Gastrocnemius medialis (tissue), 4 donors: ENCODE data around the gene XRCC3.

ENCODE experiments used
- CTCF ChIP-seq, 5 experiments: fragments of 450-650 bp in 3 of 5; fragments of 200-600 bp in 2 of 5; sonication (generic) in 2 of 5; IDR thresholded peaks in 4 of 5; conservative IDR thresholded peaks in 1 of 5; 1 replicate in 4 of 5; 2 replicates in 1 of 5; pipeline ENCODE4 v1.5.1; 2016 to 2019; ENCODE audit warnings: antibody characterized with exemption in 5 of 5, mild to moderate bottlenecking in 3 of 5, moderate library complexity in 3 of 5
- POLR2A ChIP-seq, 2 donors: fragments of 450-650 bp; IDR thresholded peaks; one replicate each; pipeline ENCODE4 v1.6.1; 2017; ENCODE audit warnings: antibody characterized with exemption in 2 of 2, mild to moderate bottlenecking in 2 of 2, moderate library complexity in 2 of 2

DNA sequence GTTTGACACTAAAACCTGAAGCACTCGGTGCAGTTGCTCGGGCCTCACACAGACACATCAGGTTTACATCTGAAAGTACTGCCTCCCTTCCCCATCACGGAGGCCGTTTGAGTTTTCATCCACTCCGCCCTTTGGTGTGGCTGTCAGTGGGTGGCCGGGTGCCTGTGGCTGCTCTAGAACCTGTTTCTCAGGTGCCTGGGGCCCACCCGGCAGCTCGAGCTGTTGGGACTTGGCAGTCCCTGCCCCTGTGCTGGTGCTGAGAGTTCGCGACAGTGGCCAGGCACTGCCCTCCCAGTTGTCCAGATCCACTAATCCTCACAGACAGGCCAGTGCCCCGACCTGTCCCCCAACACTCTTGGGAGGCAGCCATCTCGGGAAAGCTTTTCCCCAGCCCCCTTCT, 22.4 kb downstream of the XRCC3 start:
- TF ChIP-seq POLR2A (IDR thresholded peaks at IDR 0.05), result no peak
- TF ChIP-seq CTCF (IDR thresholded peaks at IDR 0.05 in 4 of 5, conservative IDR thresholded peaks at IDR 0.05 in 1 of 5), result no peak
